MCF 10A (cell line): ENCODE results near the gene RAD9A. TPM values are rescaled to one million over a fixed set of nuclear protein-coding genes. Genes with fewer than 3 reads are reported as not detected.

ENCODE experiments used
- BruUV-seq: library from RNA; stranded (reverse); fragments of 400-500 nt; replicated peaks from 2 replicates; lab custom pipeline; 2021; lab: Mats Ljungman, UMichigan
- CTCF ChIA-PET: fragments of 300-600 bp; sonication (Branson Sonifier 250); formaldehyde crosslinking; extraction: SDS; loops from one replicate; lab custom pipeline; 2021; ENCODE audit warnings: antibody characterized with exemption, inconsistent platforms; lab: Yijun Ruan, JAX
- POLR2A ChIA-PET: fragments of 300-600, 350-650 bp; sonication (Branson Sonifier 250); formaldehyde crosslinking; extraction: SDS; loops from one replicate; lab custom pipeline; 2020; ENCODE audit warnings: antibody characterized with exemption, inconsistent platforms; lab: Yijun Ruan, JAX
- DNase-seq: peaks from one replicate; pipeline ENCODE4 v3.0.0-alpha.2; 2018; ENCODE audit not compliant: unreplicated experiment
- H3K27ac Mint-ChIP-seq: one replicate; pipeline ENCODE4 v1.8.0; 2022; ENCODE audit warnings: mild to moderate bottlenecking, low read depth, mixed read lengths; ENCODE audit not compliant: unreplicated experiment
- H3K27me3 Mint-ChIP-seq: one replicate; pipeline ENCODE4 v1.8.0; 2022; ENCODE audit warnings: mixed read lengths; ENCODE audit not compliant: insufficient read depth, unreplicated experiment
- H3K36me3 Mint-ChIP-seq: one replicate; pipeline ENCODE4 v1.8.0; 2022; ENCODE audit warnings: mild to moderate bottlenecking, moderate library complexity, mixed read lengths; ENCODE audit not compliant: insufficient read depth, unreplicated experiment
- H3K4me1 Mint-ChIP-seq: one replicate; pipeline ENCODE4 v1.8.0; 2022; ENCODE audit warnings: mixed read lengths; ENCODE audit not compliant: insufficient read depth, unreplicated experiment
- H3K4me3 Mint-ChIP-seq: one replicate; pipeline ENCODE4 v1.8.0; 2022; ENCODE audit warnings: mild to moderate bottlenecking, moderate library complexity, mixed read lengths; ENCODE audit not compliant: unreplicated experiment
- H3K9me3 Mint-ChIP-seq: one replicate; pipeline ENCODE4 v1.8.0; 2022; ENCODE audit warnings: mixed read lengths; ENCODE audit not compliant: unreplicated experiment
- intact Hi-C: fragments of 100-400 bp; cut with micrococcal nuclease; formaldehyde crosslinking; loops from 2 replicates; pipeline ENCODE4 v1.14.1; 2022
- total RNA-seq: library from RNA; stranded (reverse); gene quantifications from 2 replicates; pipeline ENCODE4 v1.2.3, GENCODE V29; 2022
- TF ChIP-seq, protein P1 (sequence below): fragments of 200-600 bp; IDR thresholded peaks from one replicate; pipeline ENCODE4 v1.8.0; 2022; ENCODE audit warnings: antibody characterized with exemption, mild to moderate bottlenecking; ENCODE audit not compliant: unreplicated experiment

The RAD9A gene
- total RNA-seq, 1 experiment from 2014 or later: 9.9 TPM

DNA sequence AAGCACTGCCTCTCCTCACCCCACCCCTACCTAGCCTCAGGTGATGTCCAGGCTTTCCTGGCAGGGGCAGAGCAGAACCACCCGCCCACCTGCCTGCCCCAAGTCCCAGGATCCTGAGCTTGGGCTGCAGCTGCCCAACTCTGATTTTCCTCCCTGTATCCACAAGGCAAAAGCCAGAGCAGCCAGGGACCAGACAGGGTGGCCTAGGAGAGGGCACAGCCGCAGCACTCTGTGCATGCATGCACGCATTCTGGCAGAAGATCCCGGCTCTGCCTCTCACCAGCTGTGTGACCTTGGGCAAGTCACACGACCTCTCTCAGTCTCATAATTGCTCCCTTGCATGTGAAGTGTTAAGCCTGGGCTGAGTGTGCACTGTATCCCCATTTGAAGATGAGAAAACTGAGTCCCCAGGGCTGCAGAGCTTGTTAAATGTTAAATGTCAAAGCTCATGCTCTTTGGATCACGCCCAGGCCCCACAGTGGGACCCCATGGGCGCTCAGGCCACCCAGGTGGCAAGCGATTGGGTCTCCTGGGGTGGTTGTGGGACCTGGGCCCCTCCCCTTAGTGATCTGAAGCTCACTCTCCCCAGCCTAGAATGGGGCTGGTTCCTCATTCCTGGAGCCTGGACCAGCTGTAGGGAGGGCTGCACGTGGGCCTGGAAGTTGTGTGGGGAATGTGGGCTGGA is 20.9 kb downstream of the RAD9A start:
- Mint-ChIP-seq H3K4me3 (no peak overlapping the region), H3K9me3 (no peaks in the 10 kb centered on the region), H3K27ac (no peak overlapping the region), H3K27me3 (no peaks in the 10 kb centered on the region), H3K36me3 (peaks cover 13% of the 10 kb centered on the region), H3K4me1 (peaks cover 8% of the 10 kb centered on the region)
- intact Hi-C loops: no loop called here
- ChIA-PET POLR2A (interaction anchor here (0.6 to 1.4 kb wide), 4 partner anchors 10 to 568 kb away, joined by 3 to 4 read pairs (median 4); no protein-coding TSS in a partner anchor), CTCF (interaction anchor here (0.8 to 2.6 kb wide), 2 partner anchors 11 to 62 kb away, joined by 4 to 9 read pairs; partner anchors contain the start of gene PPP1CA)
- DNase-seq: no peak
- no TSS peak for BruUV-seq
- TF ChIP-seq, protein P1, sequence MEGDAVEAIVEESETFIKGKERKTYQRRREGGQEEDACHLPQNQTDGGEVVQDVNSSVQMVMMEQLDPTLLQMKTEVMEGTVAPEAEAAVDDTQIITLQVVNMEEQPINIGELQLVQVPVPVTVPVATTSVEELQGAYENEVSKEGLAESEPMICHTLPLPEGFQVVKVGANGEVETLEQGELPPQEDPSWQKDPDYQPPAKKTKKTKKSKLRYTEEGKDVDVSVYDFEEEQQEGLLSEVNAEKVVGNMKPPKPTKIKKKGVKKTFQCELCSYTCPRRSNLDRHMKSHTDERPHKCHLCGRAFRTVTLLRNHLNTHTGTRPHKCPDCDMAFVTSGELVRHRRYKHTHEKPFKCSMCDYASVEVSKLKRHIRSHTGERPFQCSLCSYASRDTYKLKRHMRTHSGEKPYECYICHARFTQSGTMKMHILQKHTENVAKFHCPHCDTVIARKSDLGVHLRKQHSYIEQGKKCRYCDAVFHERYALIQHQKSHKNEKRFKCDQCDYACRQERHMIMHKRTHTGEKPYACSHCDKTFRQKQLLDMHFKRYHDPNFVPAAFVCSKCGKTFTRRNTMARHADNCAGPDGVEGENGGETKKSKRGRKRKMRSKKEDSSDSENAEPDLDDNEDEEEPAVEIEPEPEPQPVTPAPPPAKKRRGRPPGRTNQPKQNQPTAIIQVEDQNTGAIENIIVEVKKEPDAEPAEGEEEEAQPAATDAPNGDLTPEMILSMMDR: no peak

GRCh38 chr11:67413266-67413849 is 21.6 kb downstream of the RAD9A start:
- H3K27ac Mint-ChIP-seq: no peak overlapping the region
- intact Hi-C loops: no loop called here
- ChIA-PET POLR2A (interaction anchor here (1.0 to 1.2 kb wide), 3 partner anchors 10 to 150 kb away, joined by 3 read pairs; no protein-coding TSS in a partner anchor), CTCF (interaction anchor here (0.6 to 1.2 kb wide), 5 partner anchors 8 to 924 kb away, joined by 3 to 7 read pairs (median 4); no protein-coding TSS in a partner anchor)
- peaks cover 9% of the 10 kb centered on the region for H3K36me3 Mint-ChIP-seq
- DNase-seq: no peak
- H3K4me1 Mint-ChIP-seq: peaks cover 8% of the 10 kb centered on the region
- H3K9me3 Mint-ChIP-seq: no peaks in the 10 kb centered on the region
- no TSS peak for BruUV-seq
- no peak overlapping the region for H3K4me3 Mint-ChIP-seq
- TF ChIP-seq, protein P1: no peak
- no peaks in the 10 kb centered on the region for H3K27me3 Mint-ChIP-seq

- BruUV-seq: no TSS peak
- Mint-ChIP-seq H3K4me3 (peak within 1 kb of the TSS; percentile 16), H3K4me1 (peaks cover 8% of the 10 kb centered on the region), H3K27ac (peak within 1 kb of the TSS; percentile 46), H3K27me3 (no peaks in the 10 kb centered on the region), H3K9me3 (no peaks in the 10 kb centered on the region), H3K36me3 (peaks cover 5% of the 10 kb centered on the region)
- intact Hi-C loops: no loop called here
- TF ChIP-seq, protein P1: no peak
- DNase-seq: no peak
- ChIA-PET CTCF (no interaction called here), POLR2A (interaction anchor here (0.6 kb wide), 1 partner anchor 704 kb away, joined by 4 read pairs; no protein-coding TSS in a partner anchor)
Measured at GRCh38 chr11:67415501-67416304, 23.9 kb downstream of the RAD9A start, which contains the start of gene CARNS1. Gene CARNS1, plus strand, starts transcription at chr11:67415678. Its CDS starts 522 bp downstream, at chr11:67416200.
